Adipocyte (in vitro differentiated cells): Measurements from ENCODE around the gene PIM3.

ENCODE experiments used
- DNase-seq: peaks from one replicate; pipeline ENCODE4 v3.0.0-alpha.2; 2015; ENCODE audit warnings: low read depth
- H3K27me3 ChIP-seq: replicated peaks from 2 replicates; pipeline ENCODE4 v1.7.0; 2013; ENCODE audit warnings: mild to moderate bottlenecking, low read length, moderate library complexity; ENCODE audit not compliant: control insufficient read depth, insufficient read depth
- H3K36me3 ChIP-seq: 2 replicates; pipeline ENCODE4 v1.7.0; 2013; ENCODE audit warnings: low read length, mild to moderate bottlenecking, moderate library complexity; ENCODE audit not compliant: control insufficient read depth, insufficient read depth, severe bottlenecking
- H3K4me1 ChIP-seq: 2 replicates; pipeline ENCODE4 v1.7.0; 2013; ENCODE audit warnings: mild to moderate bottlenecking, low read length, moderate library complexity; ENCODE audit not compliant: control insufficient read depth, insufficient read depth
- H3K4me3 ChIP-seq: 2 replicates; pipeline ENCODE4 v1.7.0; 2013; ENCODE audit warnings: mild to moderate bottlenecking, low read length, moderate library complexity
- H3K9ac ChIP-seq: 2 replicates; pipeline ENCODE4 v1.7.0; 2013; ENCODE audit warnings: mild to moderate bottlenecking, low read length, moderate library complexity
- H3K9me3 ChIP-seq: 2 replicates; pipeline ENCODE4 v1.7.0; 2013; ENCODE audit warnings: mild to moderate bottlenecking, low read length, moderate library complexity; ENCODE audit not compliant: control insufficient read depth

The PIM3 gene

DNA sequence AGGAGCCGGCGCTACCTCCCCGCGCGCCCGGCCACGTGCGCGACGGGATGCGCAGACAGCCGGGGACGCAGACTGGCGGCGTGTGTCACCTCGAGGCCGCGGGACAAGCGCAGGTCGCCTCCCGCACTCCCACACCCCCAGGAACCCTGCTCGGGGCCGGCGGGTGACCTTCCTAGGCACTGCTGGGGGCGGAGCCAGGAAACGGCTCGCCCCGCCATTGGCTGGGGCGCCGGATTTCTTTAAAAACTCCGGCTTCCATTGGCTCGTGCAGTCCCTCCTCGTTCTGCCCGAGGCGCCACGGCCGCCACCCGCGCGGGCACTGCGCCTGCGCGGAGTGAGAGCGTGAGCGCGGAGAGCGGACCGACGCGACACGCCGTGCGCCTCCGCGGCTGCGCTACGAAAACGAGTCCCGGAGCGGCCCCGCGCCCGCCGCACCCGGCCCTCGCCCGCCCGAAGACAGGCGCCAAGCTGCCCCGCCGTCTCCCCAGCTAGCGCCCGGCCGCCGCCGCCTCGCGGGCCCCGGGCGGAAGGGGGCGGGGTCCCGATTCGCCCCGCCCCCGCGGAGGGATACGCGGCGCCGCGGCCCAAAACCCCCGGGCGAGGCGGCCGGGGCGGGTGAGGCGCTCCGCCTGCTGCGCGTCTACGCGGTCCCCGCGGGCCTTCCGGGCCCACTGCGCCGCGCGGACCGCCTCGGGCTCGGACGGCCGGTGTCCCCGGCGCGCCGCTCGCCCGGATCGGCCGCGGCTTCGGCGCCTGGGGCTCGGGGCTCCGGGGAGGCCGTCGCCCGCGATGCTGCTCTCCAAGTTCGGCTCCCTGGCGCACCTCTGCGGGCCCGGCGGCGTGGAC is at the start of gene PIM3:
PIM3 (plus strand) TSS at position 614 of the 846 bp plus-strand sequence; CDS start at position 790, 176 bp downstream.
- H3K4me1 ChIP-seq, result peaks cover 59% of the 10 kb centered on the region

DNA sequence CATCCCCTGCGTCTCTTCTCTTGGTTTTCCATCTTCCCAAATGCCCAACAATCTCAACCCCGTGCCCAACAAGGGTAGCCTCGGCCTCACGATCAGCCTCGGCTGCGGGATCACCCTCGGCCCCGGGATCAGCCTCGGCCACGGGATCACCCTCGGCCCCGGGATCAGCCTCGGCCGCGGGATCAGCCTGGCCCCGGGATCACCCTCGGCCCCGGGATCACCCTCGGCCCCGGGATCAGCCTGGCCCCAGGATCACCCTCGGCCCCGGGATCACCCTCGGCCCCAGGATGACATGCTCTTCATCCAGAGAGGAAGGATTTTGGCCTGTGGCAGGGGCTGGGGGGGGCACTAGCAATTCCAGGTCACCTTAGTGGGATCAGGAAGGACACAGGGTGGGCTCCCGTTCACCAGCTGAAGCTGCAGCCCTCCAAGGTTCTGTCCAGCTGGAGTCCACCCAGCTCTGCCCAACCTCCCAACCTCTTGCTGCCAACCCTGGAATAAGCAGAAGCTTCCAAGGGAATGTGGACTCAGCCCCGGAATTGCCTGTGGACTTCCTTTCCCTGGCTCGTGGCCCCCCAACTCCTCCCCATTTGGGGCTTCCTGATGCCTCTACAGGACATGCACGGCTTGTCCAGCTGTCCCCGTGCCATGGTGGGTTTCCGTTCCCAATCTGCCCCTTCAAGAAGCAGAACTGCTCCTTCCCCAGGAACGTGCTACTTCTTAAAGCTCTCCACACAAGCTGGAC is 48.5 kb upstream of the PIM3 start:
- Histone ChIP-seq H3K36me3 (peaks cover 24% of the 10 kb centered on the region), H3K27me3 (no peaks in the 10 kb centered on the region), H3K9me3 (no peaks in the 10 kb centered on the region), H3K4me1 (no peaks in the 10 kb centered on the region), H3K9ac (no peak overlapping the region), H3K4me3 (no peak overlapping the region)
- DNase-seq, result no peak

More for the DNA sequence above, at the start of gene PIM3:
- Histone ChIP-seq H3K4me3 (peak within 1 kb of the TSS; percentile 82), H3K36me3 (peaks cover 25% of the 10 kb centered on the region), H3K9me3 (no peaks in the 10 kb centered on the region), H3K9ac (peak within 1 kb of the TSS; percentile 93), H3K27me3 (no peaks in the 10 kb centered on the region)
- DNase-seq, result peak; percentile 97

GRCh38 chr22:49913026-49913425 is 47.5 kb upstream of the PIM3 start:
- H3K9ac ChIP-seq, result no peak overlapping the region
- DNase-seq, result no peak
- no peaks in the 10 kb centered on the region for H3K9me3 ChIP-seq
- peaks cover 14% of the 10 kb centered on the region for H3K36me3 ChIP-seq
- no peaks in the 10 kb centered on the region for H3K27me3 ChIP-seq
- H3K4me3 ChIP-seq, result no peak overlapping the region
- H3K4me1 ChIP-seq, result no peaks in the 10 kb centered on the region

DNA sequence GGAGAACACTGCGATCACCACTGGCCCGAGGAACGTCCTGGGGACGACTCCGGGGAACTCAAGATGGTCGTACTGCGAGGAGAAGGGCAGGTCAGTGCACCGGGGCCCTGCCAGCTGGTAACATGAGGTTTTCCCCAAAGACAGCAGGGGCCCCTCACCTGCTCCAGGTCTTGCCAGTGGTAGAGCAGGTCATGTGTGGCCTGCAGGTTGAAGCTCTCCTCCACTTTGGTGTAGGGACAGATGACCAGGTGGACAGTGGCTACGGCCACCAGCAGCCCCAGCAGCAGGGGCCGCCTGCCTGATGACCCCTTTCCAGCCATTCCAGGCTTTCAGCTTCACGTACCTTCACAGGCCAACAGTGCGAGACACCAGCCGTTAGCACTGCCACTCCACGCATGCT is 47.1 kb upstream of the PIM3 start:
- no peak overlapping the region for H3K9ac ChIP-seq
- no peaks in the 10 kb centered on the region for H3K9me3 ChIP-seq
- H3K4me3 ChIP-seq, result no peak overlapping the region
- H3K4me1 ChIP-seq, result no peaks in the 10 kb centered on the region
- no peak for DNase-seq
- no peaks in the 10 kb centered on the region for H3K27me3 ChIP-seq
- peaks cover 14% of the 10 kb centered on the region for H3K36me3 ChIP-seq

DNA sequence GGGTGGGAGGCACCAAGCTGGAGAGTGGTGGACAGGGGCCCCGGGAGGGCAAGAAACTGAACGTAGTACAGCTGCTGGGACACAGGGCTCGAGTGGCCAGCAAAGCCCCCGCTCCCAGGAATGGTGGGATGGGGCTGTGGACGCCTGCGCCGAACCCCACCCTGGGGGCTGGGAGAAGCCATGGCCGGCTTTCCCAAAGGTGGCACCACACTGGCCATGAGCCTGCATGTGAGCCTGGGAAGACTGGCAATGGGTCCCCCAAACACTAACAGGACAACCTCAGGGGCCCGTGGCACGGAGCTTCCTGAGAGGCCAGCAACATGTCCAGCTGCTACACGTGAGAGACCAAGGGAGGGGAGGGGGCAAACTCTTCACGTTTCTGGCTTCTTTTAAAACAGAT is 46.3 kb upstream of the PIM3 start:
- H3K4me1 ChIP-seq, result peaks cover 4% of the 10 kb centered on the region
- no peak overlapping the region for H3K4me3 ChIP-seq
- DNase-seq, result no peak
- H3K27me3 ChIP-seq, result no peaks in the 10 kb centered on the region
- peaks cover 14% of the 10 kb centered on the region for H3K36me3 ChIP-seq
- H3K9ac ChIP-seq, result no peak overlapping the region
- H3K9me3 ChIP-seq, result no peaks in the 10 kb centered on the region

DNA sequence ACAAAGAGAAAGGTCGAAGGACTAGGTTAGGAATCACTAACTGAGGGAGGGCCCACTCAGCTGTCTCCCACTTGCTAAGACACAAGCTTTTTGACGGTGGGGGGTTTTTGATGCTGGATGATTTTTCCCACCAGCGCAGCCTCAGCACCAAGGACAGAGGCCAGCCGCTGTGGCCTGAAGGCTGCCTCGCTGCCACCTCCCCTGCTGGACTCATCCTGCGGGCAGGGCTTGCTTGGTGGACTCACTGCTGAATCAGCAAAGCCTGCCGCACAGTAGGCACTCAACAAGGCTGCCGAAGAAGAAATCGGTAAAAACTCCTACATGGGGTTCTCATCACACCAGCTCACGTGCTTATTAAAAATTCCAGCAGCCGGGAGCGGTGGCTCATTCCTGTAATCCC is 45.0 kb upstream of the PIM3 start:
- Histone ChIP-seq H3K9me3 (no peaks in the 10 kb centered on the region), H3K36me3 (peaks cover 14% of the 10 kb centered on the region), H3K27me3 (no peaks in the 10 kb centered on the region), H3K9ac (no peak overlapping the region), H3K4me3 (no peak overlapping the region), H3K4me1 (peaks cover 9% of the 10 kb centered on the region)
- DNase-seq, result no peak

GRCh38 chr22:49916831-49917230 is 43.7 kb upstream of the PIM3 start:
- Histone ChIP-seq H3K9ac (no peak overlapping the region), H3K36me3 (peaks cover 14% of the 10 kb centered on the region), H3K4me1 (peaks cover 9% of the 10 kb centered on the region), H3K4me3 (no peak overlapping the region), H3K9me3 (no peaks in the 10 kb centered on the region), H3K27me3 (no peaks in the 10 kb centered on the region)
- DNase-seq, result no peak

GRCh38 chr22:49917974-49918910 is 42.3 kb upstream of the PIM3 start, which contains the start of the genes ALG12 and CRELD2:
TSS of gene ALG12 (minus strand) at chr22:49918438. CDS start at chr22:49913765, 4,673 bp downstream.
TSS of gene CRELD2 (plus strand) at chr22:49918634. CDS start at chr22:49918770, 136 bp downstream.
- Histone ChIP-seq H3K36me3 (peaks cover 2% of the 10 kb centered on the region), H3K27me3 (no peaks in the 10 kb centered on the region), H3K9me3 (no peaks in the 10 kb centered on the region), H3K9ac (peak within 1 kb of the TSS; percentile 94), H3K4me3 (peak within 1 kb of the TSS; percentile 83), H3K4me1 (peaks cover 9% of the 10 kb centered on the region)
- peak; percentile 99 for DNase-seq

DNA sequence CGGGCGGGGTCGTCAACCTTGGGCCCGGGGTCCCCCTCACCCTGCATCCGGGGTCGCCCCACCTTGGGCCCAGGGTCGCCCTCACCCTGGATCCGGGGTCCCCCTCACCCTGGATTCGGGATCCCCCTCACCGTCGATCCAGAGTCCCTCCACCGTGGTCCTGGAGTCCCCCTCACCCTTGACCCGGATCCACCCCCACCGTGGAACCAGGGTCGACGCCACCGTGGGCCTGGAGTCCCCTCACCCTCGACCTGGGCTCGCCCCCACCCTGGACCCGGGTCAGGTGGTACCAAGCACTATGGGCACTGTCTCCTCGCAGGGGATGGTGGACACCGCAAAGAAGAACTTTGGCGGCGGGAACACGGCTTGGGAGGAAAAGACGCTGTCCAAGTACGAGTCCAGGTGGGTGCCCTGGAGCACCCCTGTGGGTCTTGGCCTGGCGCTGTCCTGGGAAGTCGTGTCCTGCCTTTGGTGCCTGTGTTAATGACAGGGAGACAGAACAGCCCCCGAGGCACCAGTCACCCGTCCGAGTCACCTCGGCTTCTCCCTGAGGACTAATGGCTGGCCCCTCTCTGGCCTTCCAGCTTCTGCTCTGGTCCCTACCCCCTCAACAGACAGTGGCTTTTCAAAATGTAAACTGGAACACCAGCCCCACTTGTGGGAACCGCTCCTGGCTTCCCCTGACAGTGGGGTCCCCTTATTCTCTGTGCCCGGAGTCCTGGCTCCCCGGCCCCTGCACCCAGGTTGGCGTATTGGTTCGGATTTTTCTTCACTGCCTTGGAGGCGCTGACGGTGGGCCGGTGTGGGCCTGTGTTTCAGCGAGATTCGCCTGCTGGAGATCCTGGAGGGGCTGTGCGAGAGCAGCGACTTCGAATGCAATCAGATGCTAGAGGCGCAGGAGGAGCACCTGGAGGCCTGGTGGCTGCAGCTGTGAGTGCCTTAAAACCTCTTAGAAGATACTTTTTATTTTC is 41.4 kb upstream of the PIM3 start:
- no peak for DNase-seq
- peaks cover 3% of the 10 kb centered on the region for H3K36me3 ChIP-seq
- no peaks in the 10 kb centered on the region for H3K27me3 ChIP-seq
- H3K4me1 ChIP-seq, result peaks cover 9% of the 10 kb centered on the region
- H3K9me3 ChIP-seq, result no peaks in the 10 kb centered on the region
- H3K4me3 ChIP-seq, result peak overlapping the region; percentile 83
- peak overlapping the region; percentile 94 for H3K9ac ChIP-seq

- DNase-seq, result no peak
- H3K36me3 ChIP-seq, result peaks cover 11% of the 10 kb centered on the region
These were observed 39.7 kb upstream of the PIM3 start for GRCh38 chr22:49920859-49921258.

More at GRCh38 chr22:49920859-49921258, 39.7 kb upstream of the PIM3 start:
- H3K9ac ChIP-seq, result no peak overlapping the region
- peaks cover 9% of the 10 kb centered on the region for H3K4me1 ChIP-seq
- no peaks in the 10 kb centered on the region for H3K9me3 ChIP-seq
- no peak overlapping the region for H3K4me3 ChIP-seq
- H3K27me3 ChIP-seq, result no peaks in the 10 kb centered on the region
